ENCODE results near the gene CCNDBP1.

DNA sequence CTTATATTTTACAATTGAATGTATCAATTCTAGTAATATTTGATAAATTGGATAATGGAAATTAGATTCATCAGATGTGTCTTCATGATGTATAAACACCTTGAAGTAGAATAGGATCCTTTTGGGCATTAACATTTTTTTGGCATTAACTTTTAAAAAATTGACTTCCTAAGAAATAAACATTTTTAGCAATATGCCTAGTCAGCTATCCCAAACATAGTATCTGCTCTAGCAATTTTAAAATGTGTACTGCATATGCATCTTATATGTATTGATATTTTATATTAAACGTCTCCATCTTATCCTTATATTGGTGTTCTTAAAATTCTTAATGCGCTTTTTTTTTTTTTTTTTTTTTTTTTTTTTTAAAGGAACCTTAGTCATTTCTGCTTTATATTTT, 8.5 kb downstream of the CCNDBP1 start:
- TF ChIP-seq CSDC2 (CRISPR knock-in tag; IDR thresholded peaks at IDR 0.05) (no peak), ISL1 (CRISPR knock-in tag; IDR thresholded peaks at IDR 0.05) (no peak), ZNF8 (CRISPR knock-in tag; IDR thresholded peaks at IDR 0.05) (no peak), PPARA (CRISPR knock-in tag; IDR thresholded peaks at IDR 0.05; ENCODE audit: borderline replicate concordance) (no peak), RARB (CRISPR knock-in tag; IDR thresholded peaks at IDR 0.05) (no peak), TOX (CRISPR knock-in tag; IDR thresholded peaks at IDR 0.05; ENCODE audit: borderline replicate concordance) (no peak), OSR1 (CRISPR knock-in tag; IDR thresholded peaks at IDR 0.05) (no peak), ZNF70 (CRISPR knock-in tag; IDR thresholded peaks at IDR 0.05) (no peak)
- TF ChIP-seq, protein P1, sequence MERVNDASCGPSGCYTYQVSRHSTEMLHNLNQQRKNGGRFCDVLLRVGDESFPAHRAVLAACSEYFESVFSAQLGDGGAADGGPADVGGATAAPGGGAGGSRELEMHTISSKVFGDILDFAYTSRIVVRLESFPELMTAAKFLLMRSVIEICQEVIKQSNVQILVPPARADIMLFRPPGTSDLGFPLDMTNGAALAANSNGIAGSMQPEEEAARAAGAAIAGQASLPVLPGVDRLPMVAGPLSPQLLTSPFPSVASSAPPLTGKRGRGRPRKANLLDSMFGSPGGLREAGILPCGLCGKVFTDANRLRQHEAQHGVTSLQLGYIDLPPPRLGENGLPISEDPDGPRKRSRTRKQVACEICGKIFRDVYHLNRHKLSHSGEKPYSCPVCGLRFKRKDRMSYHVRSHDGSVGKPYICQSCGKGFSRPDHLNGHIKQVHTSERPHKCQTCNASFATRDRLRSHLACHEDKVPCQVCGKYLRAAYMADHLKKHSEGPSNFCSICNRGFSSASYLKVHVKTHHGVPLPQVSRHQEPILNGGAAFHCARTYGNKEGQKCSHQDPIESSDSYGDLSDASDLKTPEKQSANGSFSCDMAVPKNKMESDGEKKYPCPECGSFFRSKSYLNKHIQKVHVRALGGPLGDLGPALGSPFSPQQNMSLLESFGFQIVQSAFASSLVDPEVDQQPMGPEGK (CRISPR knock-in tag; IDR thresholded peaks at IDR 0.05; ENCODE audit: borderline replicate concordance) = no peak
- TF ChIP-seq, protein P2, sequence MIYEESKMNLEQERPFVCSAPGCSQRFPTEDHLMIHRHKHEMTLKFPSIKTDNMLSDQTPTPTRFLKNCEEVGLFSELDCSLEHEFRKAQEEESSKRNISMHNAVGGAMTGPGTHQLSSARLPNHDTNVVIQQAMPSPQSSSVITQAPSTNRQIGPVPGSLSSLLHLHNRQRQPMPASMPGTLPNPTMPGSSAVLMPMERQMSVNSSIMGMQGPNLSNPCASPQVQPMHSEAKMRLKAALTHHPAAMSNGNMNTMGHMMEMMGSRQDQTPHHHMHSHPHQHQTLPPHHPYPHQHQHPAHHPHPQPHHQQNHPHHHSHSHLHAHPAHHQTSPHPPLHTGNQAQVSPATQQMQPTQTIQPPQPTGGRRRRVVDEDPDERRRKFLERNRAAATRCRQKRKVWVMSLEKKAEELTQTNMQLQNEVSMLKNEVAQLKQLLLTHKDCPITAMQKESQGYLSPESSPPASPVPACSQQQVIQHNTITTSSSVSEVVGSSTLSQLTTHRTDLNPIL (CRISPR knock-in tag; IDR thresholded peaks at IDR 0.05; ENCODE audit: low read depth) = no peak

Data from SK-N-SH treated with all-trans-retinoic acid at 6 μM for 48 hours (cell line).